H1 (cell line): ENCODE results near the gene SNX17. TPM values are rescaled to one million over a fixed set of nuclear protein-coding genes. Genes with fewer than 3 reads are reported as not detected.

ENCODE experiments used
- CTCF ChIA-PET: fragments of 300-600 bp; sonication (Branson Sonifier 250); formaldehyde crosslinking; loops from one replicate; lab custom pipeline; 2021; ENCODE audit not compliant: partially characterized antibody; lab: Charles Lee
- POLR2A ChIA-PET: fragments of 300-600 bp; sonication (Branson Sonifier 250); formaldehyde crosslinking; loops from one replicate; lab custom pipeline; 2021; ENCODE audit warnings: inconsistent platforms; ENCODE audit not compliant: partially characterized antibody; lab: Charles Lee
- DNase-seq, 2 experiments: peaks; one replicate each; pipeline versions ENCODE4 v3.0.0 to v3.0.0-alpha.2; 2010 to 2022; ENCODE audit warnings: low spot score in 2 of 2, low read depth in 1 of 2, mixed read lengths in 1 of 2
- FAIRE-seq: peaks from 2 replicates; lab custom pipeline; 2011; peaks lifted over from hg19 to GRCh38; lab: Jason Lieb, UNC
- H2AFZ ChIP-seq: 2 replicates; pipeline ENCODE4 v1.8.1; 2012; ENCODE audit warnings: low read length, inconsistent platforms
- H2AK5ac ChIP-seq: 2 replicates; pipeline ENCODE4 v1.6.1; 2013; ENCODE audit warnings: low read depth, low read length
- H2BK120ac ChIP-seq: replicated peaks from 2 replicates; pipeline ENCODE3; 2013; ENCODE audit warnings: low read depth, low read length, inconsistent platforms
- H2BK12ac ChIP-seq: 2 replicates; pipeline ENCODE4 v1.6.1; 2013; ENCODE audit warnings: low read depth, low read length
- H2BK15ac ChIP-seq: 2 replicates; pipeline ENCODE4 v1.6.1; 2013; ENCODE audit warnings: low read length
- H2BK20ac ChIP-seq: 2 replicates; pipeline ENCODE4 v1.6.1; 2013; ENCODE audit warnings: low read length
- H2BK5ac ChIP-seq: 2 replicates; pipeline ENCODE4 v1.6.1; 2013; ENCODE audit warnings: low read depth, low read length
- H3K14ac ChIP-seq: 2 replicates; pipeline ENCODE4 v1.6.1; 2013; ENCODE audit warnings: inconsistent platforms; ENCODE audit not compliant: insufficient read length
- H3K18ac ChIP-seq: 2 replicates; pipeline ENCODE4 v1.6.1; 2013; ENCODE audit warnings: low read length; ENCODE audit errors: extremely low read depth
- H3K23ac ChIP-seq: 2 replicates; pipeline ENCODE4 v1.6.1; 2013; ENCODE audit warnings: inconsistent platforms; ENCODE audit not compliant: insufficient read length
- H3K23me2 ChIP-seq: 2 replicates; pipeline ENCODE4 v1.6.1; 2013; ENCODE audit warnings: low read depth, low read length
- H3K27ac ChIP-seq: 2 replicates; pipeline ENCODE4 v1.6.1; 2011; ENCODE audit warnings: low read depth, low read length, inconsistent platforms
- H3K27me3 ChIP-seq, 4 experiments: replicated peaks in 1 of 4; 1 replicate in 1 of 4; 2 replicates in 3 of 4; pipeline versions ENCODE4 v1.6.1 to v1.8.1; 2011 to 2013; ENCODE audit warnings: low read length in 3 of 4, mild to moderate bottlenecking in 3 of 4, inconsistent platforms in 2 of 4, mixed read lengths in 2 of 4, moderate library complexity in 1 of 4; ENCODE audit not compliant: control insufficient read depth in 3 of 4, insufficient read depth in 3 of 4; ENCODE audit errors: extremely low read depth in 1 of 4
- H3K36me3 ChIP-seq, 4 experiments: 2 replicates each; pipeline versions ENCODE4 v1.6.1 to v1.8.1; 2011 to 2013; ENCODE audit warnings: mild to moderate bottlenecking in 4 of 4, low read length in 3 of 4, moderate library complexity in 2 of 4, control low read depth in 1 of 4, inconsistent platforms in 1 of 4; ENCODE audit not compliant: insufficient read depth in 4 of 4, control insufficient read depth in 2 of 4
- H3K4ac ChIP-seq: replicated peaks from 2 replicates; pipeline ENCODE3; 2013; ENCODE audit warnings: low read length, low read depth, mixed read lengths, inconsistent platforms; ENCODE audit not compliant: insufficient read length
- H3K4me1 ChIP-seq, 4 experiments: replicated peaks in 1 of 4; 1 replicate in 1 of 4; 2 replicates in 3 of 4; pipeline versions ENCODE4 v1.6.1 to v1.8.1; 2011 to 2013; ENCODE audit warnings: low read length in 3 of 4, inconsistent platforms in 2 of 4, mixed read lengths in 1 of 4; ENCODE audit not compliant: insufficient read depth in 4 of 4, control insufficient read depth in 3 of 4
- H3K4me2 ChIP-seq, 2 experiments: 2 replicates each; pipeline versions ENCODE4 v1.6.1 to v1.8.1; 2011 to 2013; ENCODE audit warnings: low read depth in 2 of 2, low read length in 2 of 2, control low read depth in 1 of 2, inconsistent platforms in 1 of 2, mild to moderate bottlenecking in 1 of 2; ENCODE audit not compliant: insufficient read depth in 1 of 2
- H3K4me3 ChIP-seq, 4 experiments: fragments of 200-600, 300-600 bp in 1 of 4; sonication (generic), shearing (Covaris generic), sonication (Bioruptor Twin) in 1 of 4; 2 replicates each; pipeline versions ENCODE4 v1.5.1 to v1.8.1; 2011 to 2016; ENCODE audit warnings: low read length in 4 of 4, low read depth in 3 of 4, control low read depth in 2 of 4, inconsistent platforms in 2 of 4, mild to moderate bottlenecking in 2 of 4, mixed read lengths in 1 of 4, moderate library complexity in 1 of 4; ENCODE audit not compliant: insufficient read depth in 2 of 4; ENCODE audit errors: extremely low read depth in 1 of 4
- H3K56ac ChIP-seq: replicated peaks from 2 replicates; pipeline ENCODE3; 2013; ENCODE audit warnings: low read depth, mild to moderate bottlenecking, mixed read lengths, low read length, inconsistent platforms; ENCODE audit not compliant: insufficient read length
- H3K79me1 ChIP-seq: 2 replicates; pipeline ENCODE4 v1.6.1; 2013; ENCODE audit warnings: low read depth, low read length, control low read depth
- H3K79me2 ChIP-seq, 2 experiments: 2 replicates each; pipeline versions ENCODE4 v1.6.1 to v1.8.1; 2012 to 2013; ENCODE audit warnings: low read length in 2 of 2, mild to moderate bottlenecking in 2 of 2, inconsistent platforms in 1 of 2; ENCODE audit not compliant: insufficient read depth in 2 of 2, control insufficient read depth in 1 of 2
- H3K9ac ChIP-seq, 4 experiments: replicated peaks in 1 of 4; 1 replicate in 1 of 4; 2 replicates in 3 of 4; pipeline versions ENCODE4 v1.6.1 to v1.8.1; 2011 to 2013; ENCODE audit warnings: low read depth in 3 of 4, low read length in 3 of 4, control low read depth in 2 of 4, mild to moderate bottlenecking in 2 of 4, moderate library complexity in 2 of 4, inconsistent platforms in 1 of 4; ENCODE audit errors: extremely low read depth in 1 of 4
- H3K9me3 ChIP-seq, 2 experiments: 2 replicates each; pipeline versions ENCODE4 v1.6.1 to v1.8.1; 2012 to 2013; ENCODE audit warnings: mild to moderate bottlenecking in 2 of 2, moderate library complexity in 2 of 2, control low read depth in 1 of 2, inconsistent platforms in 1 of 2, low read depth in 1 of 2, low read length in 1 of 2, mixed read lengths in 1 of 2; ENCODE audit not compliant: insufficient read depth in 2 of 2
- H4K20me1 ChIP-seq, 2 experiments: replicated peaks in 1 of 2; 2 replicates each; pipeline versions ENCODE3 to v1.8.1; 2011 to 2013; ENCODE audit warnings: inconsistent platforms in 2 of 2, low read length in 2 of 2, mild to moderate bottlenecking in 1 of 2; ENCODE audit not compliant: insufficient read depth in 2 of 2, control insufficient read depth in 1 of 2
- H4K5ac ChIP-seq: 2 replicates; pipeline ENCODE4 v1.6.1; 2013; ENCODE audit warnings: low read length, low read depth, mixed read lengths, inconsistent platforms; ENCODE audit not compliant: insufficient read length
- H4K8ac ChIP-seq: 2 replicates; pipeline ENCODE4 v1.8.0; 2013; ENCODE audit warnings: mild to moderate bottlenecking, moderate library complexity, low read length, inconsistent platforms; ENCODE audit not compliant: insufficient read depth; ENCODE audit errors: extremely low read depth
- H4K91ac ChIP-seq: replicated peaks from 2 replicates; pipeline ENCODE3; 2013; ENCODE audit warnings: low read length, mixed read lengths, inconsistent platforms; ENCODE audit not compliant: insufficient read length
- JUN ChIP-seq: IDR thresholded peaks from 2 replicates; pipeline ENCODE4 v1.6.1; 2011; ENCODE audit warnings: low read depth, mild to moderate bottlenecking, improper control_type of control experiment, low read length
- KDM4A ChIP-seq: IDR thresholded peaks from one replicate; pipeline ENCODE4 v1.7.1; 2012; ENCODE audit warnings: low read depth, mild to moderate bottlenecking, moderate library complexity, low read length, inconsistent platforms; ENCODE audit not compliant: severe bottlenecking
- MAFK ChIP-seq: IDR thresholded peaks from 2 replicates; pipeline ENCODE4 v1.6.1; 2012; ENCODE audit warnings: low read depth, mild to moderate bottlenecking, improper control_type of control experiment, low read length
- PHF8 ChIP-seq: fragments of 200-600 bp; sonication (generic); conservative IDR thresholded peaks from 2 replicates; pipeline ENCODE4 v1.7.1; 2012; ENCODE audit warnings: low read depth, mild to moderate bottlenecking, inconsistent platforms, low read length, moderate library complexity
- POU5F1 ChIP-seq: IDR thresholded peaks from 2 replicates; pipeline ENCODE4 v1.6.1; 2011; ENCODE audit warnings: low read depth, mild to moderate bottlenecking, low read length, moderate library complexity
- SIN3A ChIP-seq, 2 experiments: IDR thresholded peaks in 1 of 2; conservative IDR thresholded peaks in 1 of 2; 2 replicates each; pipeline ENCODE4 v1.6.1; 2011 to 2012; ENCODE audit warnings: low read length in 2 of 2, improper control_type of control experiment in 1 of 2, low read depth in 1 of 2, mild to moderate bottlenecking in 1 of 2
- SP1 ChIP-seq: IDR thresholded peaks from 2 replicates; pipeline ENCODE4 v1.6.1; 2011; ENCODE audit warnings: low read depth, low read length
- SRF ChIP-seq: IDR thresholded peaks from 2 replicates; pipeline ENCODE4 v1.6.1; 2011; ENCODE audit warnings: mild to moderate bottlenecking, low read depth, low read length, moderate library complexity
- WGBS, 2 experiments: shearing (Covaris generic) in 1 of 2; methylation state at CpG; one replicate each; pipeline versions ENCODE4 v1.1.6 to v1.1.7; 2013 to 2015; ENCODE audit warnings: low lambda C conversion rate in 2 of 2, mixed read lengths in 2 of 2, inconsistent platforms in 1 of 2, low coverage in 1 of 2, missing lambda C conversion rate in 1 of 2; ENCODE audit not compliant: insufficient replicate concordance in 2 of 2, insufficient coverage in 1 of 2, insufficient read length in 1 of 2; ENCODE audit errors: extremely low coverage in 1 of 2, missing lambda C conversion rate in 1 of 2; 5-methylcytosine and 5-hydroxymethylcytosine counted together
- polyA plus RNA-seq, 7 experiments: library from polyadenylated mRNA; depleted of rRNA in 3 of 7; stranded (reverse) in 5 of 7; unstranded in 2 of 7; fragments of >200 nt in 5 of 7; fragments of 200-250 nt in 2 of 7; gene quantifications; 1 replicate in 5 of 7; 2 replicates in 1 of 7; 4 replicates in 1 of 7; pipeline versions ENCODE4 v1.2.1 to v1.2.3, GENCODE V29; 2011 to 2013; ENCODE audit warnings: missing spikeins in 2 of 7, mixed read lengths in 2 of 7
- total RNA-seq: library from RNA; stranded (reverse); fragmentation: NEBNext Ultra II Directional; extraction: Animal tissue kit (Norgen Biotek cat#: 25700); gene quantifications from 2 replicates; pipeline ENCODE4 v1.2.1, GENCODE V29; 2021
- TF ChIP-seq, protein P1 (sequence below), 3 experiments: IDR thresholded peaks; 1 replicate in 2 of 3; 2 replicates in 1 of 3; pipeline versions ENCODE4 v1.5.1 to v1.6.1; 2011; ENCODE audit warnings: low read length in 3 of 3, mild to moderate bottlenecking in 3 of 3, inconsistent platforms in 2 of 3, low read depth in 1 of 3, moderate library complexity in 1 of 3; ENCODE audit not compliant: insufficient read depth in 1 of 3; ENCODE audit errors: control extremely low read depth in 1 of 3

The SNX17 gene
- total and polyA plus RNA-seq, 2 of the 8 experiments (the other 6 are each of a cell fraction or from before 2014, with no cell fraction given), result 54.9 to 66.2 TPM

DNA sequence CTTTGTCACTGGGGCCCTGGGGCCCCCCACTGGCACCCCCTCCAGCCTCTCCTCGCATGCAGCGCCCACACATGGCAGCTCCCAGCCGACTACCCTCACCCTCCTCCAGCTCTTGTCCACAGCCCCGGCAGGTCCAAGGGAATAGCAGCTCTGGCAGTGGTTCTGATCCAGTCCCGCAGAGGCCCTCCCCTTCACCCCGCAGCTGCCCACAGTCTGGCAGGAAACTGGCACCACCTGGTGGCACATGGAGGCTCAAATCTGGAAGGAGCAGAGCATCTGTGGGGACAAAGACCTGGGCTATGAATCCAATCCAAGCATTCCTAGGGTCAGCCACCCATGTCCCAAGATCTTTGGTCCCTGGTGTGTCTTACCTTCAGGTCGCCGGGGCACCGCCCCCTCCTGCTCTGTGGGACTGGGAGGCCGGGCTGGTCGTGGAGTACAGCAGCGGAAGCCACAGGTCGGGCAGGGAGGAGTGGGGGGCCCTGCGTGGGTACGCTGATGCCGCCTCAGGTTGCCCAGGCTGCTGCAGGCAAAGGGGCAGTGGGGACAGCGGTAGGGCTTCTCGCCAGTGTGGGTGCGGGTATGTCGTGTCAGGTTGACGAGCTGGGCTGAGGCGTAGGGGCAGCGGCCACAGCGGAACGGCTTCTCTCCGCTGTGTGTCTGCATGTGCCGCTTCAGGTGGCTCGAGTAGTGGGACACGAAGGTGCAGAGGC, 7.8 kb downstream of the SNX17 start:
- Histone ChIP-seq H3K27ac (no peak overlapping the region), H4K5ac (no peak overlapping the region), H3K4me1 (peaks cover 0 to 8% (median 2%) of the 10 kb centered on the region in 4 experiments; a peak in 5 of 7 replicates), H3K23me2 (peaks cover 7% of the 10 kb centered on the region), H3K4ac (no peak overlapping the region), H2BK15ac (no peak overlapping the region), H3K14ac (no peak overlapping the region), H2BK12ac (no peak overlapping the region), H4K8ac (peak overlapping the region; percentile 75), H3K18ac (no peak overlapping the region), H3K36me3 (peaks cover 39 to 65% (median 55%) of the 10 kb centered on the region in 4 experiments), H3K4me2 (peak overlapping the region in 1 of 2 experiments; percentile 2; a peak in 2 of 4 replicates), H2AK5ac (no peak overlapping the region), H3K79me2 (peaks cover 0 to 12% of the 10 kb centered on the region in 2 experiments; a peak in 2 of 4 replicates), H4K91ac (no peak overlapping the region), H2BK5ac (peak overlapping the region; percentile 5; the same call in 1 of the 2 replicates), H4K20me1 (peaks cover 4 to 13% of the 10 kb centered on the region in 2 experiments), H3K79me1 (peaks cover 6% of the 10 kb centered on the region; the same call in 1 of the 2 replicates), H3K9me3 (no peaks in the 10 kb centered on the region), H2BK120ac (no peak overlapping the region), H2BK20ac (no peak overlapping the region), H3K23ac (no peak overlapping the region), H3K27me3 (no peaks in the 10 kb centered on the region), H3K56ac (no peak overlapping the region), H3K4me3 (no peak overlapping the region), H2AFZ (no peak overlapping the region), H3K9ac (no peak overlapping the region)
- WGBS, 2 experiments, result 93% methylated on average over 29 of the region's 29 CpGs; no CpG with 5 or more reads in 1 of the 2 experiments
- CTCF ChIA-PET, result interaction anchor here (1.3 to 2.0 kb wide), 3 partner anchors 12 to 66 kb away, joined by 3 to 4 read pairs (median 3); no protein-coding TSS in a partner anchor
- DNase-seq, result peak in 1 of 2 experiments; percentile 52
- no peak for FAIRE-seq
- POLR2A ChIA-PET, result interaction anchor here (0.9 to 9.5 kb wide), 10 partner anchors 6 to 65 kb away, joined by 3 to 114 read pairs (median 15); partner anchors contain the start of genes EIF2B4, GTF3C2, MPV17 and PPM1G
- no peak for TF ChIP-seq JUN
- no peak for TF ChIP-seq PHF8
- no peak for TF ChIP-seq SP1
- no peak for TF ChIP-seq KDM4A
- TF ChIP-seq SRF, result no peak
- no peak for TF ChIP-seq SIN3A (conservative IDR thresholded peaks at IDR 0.05 in 1 of 2, IDR thresholded peaks at IDR 0.05 in 1 of 2; ENCODE audit: low read depth in 1 of 2, low read length in 2 of 2)
- TF ChIP-seq, protein P1, sequence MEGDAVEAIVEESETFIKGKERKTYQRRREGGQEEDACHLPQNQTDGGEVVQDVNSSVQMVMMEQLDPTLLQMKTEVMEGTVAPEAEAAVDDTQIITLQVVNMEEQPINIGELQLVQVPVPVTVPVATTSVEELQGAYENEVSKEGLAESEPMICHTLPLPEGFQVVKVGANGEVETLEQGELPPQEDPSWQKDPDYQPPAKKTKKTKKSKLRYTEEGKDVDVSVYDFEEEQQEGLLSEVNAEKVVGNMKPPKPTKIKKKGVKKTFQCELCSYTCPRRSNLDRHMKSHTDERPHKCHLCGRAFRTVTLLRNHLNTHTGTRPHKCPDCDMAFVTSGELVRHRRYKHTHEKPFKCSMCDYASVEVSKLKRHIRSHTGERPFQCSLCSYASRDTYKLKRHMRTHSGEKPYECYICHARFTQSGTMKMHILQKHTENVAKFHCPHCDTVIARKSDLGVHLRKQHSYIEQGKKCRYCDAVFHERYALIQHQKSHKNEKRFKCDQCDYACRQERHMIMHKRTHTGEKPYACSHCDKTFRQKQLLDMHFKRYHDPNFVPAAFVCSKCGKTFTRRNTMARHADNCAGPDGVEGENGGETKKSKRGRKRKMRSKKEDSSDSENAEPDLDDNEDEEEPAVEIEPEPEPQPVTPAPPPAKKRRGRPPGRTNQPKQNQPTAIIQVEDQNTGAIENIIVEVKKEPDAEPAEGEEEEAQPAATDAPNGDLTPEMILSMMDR (IDR thresholded peaks at IDR 0.05; ENCODE audit: control extremely low read depth in 1 of 3, insufficient read depth in 1 of 3, low read depth in 1 of 3, low read length in 3 of 3), result peak in 1 of 3 experiments; percentile 42; a peak in 1 of 4 replicates
- TF ChIP-seq MAFK, result no peak
- no peak for TF ChIP-seq POU5F1
